Tongue (tissue), 2 donors: Measurements from ENCODE around the gene CCDC34. TPM values are rescaled to one million over a fixed set of nuclear protein-coding genes. Genes with fewer than 3 reads are reported as not detected.

Experiments
- DNase-seq: peaks from one replicate; pipeline ENCODE4 v3.0.0-alpha.2; 2015
- total RNA-seq: library from RNA; depleted of rRNA; stranded (reverse); fragments of >200 nt; gene quantifications from one replicate; pipeline ENCODE4 v1.2.3, GENCODE V29; 2014

Gene CCDC34, protein sequence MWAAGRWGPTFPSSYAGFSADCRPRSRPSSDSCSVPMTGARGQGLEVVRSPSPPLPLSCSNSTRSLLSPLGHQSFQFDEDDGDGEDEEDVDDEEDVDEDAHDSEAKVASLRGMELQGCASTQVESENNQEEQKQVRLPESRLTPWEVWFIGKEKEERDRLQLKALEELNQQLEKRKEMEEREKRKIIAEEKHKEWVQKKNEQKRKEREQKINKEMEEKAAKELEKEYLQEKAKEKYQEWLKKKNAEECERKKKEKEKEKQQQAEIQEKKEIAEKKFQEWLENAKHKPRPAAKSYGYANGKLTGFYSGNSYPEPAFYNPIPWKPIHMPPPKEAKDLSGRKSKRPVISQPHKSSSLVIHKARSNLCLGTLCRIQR
- 16.5 TPM for total RNA-seq

DNA sequence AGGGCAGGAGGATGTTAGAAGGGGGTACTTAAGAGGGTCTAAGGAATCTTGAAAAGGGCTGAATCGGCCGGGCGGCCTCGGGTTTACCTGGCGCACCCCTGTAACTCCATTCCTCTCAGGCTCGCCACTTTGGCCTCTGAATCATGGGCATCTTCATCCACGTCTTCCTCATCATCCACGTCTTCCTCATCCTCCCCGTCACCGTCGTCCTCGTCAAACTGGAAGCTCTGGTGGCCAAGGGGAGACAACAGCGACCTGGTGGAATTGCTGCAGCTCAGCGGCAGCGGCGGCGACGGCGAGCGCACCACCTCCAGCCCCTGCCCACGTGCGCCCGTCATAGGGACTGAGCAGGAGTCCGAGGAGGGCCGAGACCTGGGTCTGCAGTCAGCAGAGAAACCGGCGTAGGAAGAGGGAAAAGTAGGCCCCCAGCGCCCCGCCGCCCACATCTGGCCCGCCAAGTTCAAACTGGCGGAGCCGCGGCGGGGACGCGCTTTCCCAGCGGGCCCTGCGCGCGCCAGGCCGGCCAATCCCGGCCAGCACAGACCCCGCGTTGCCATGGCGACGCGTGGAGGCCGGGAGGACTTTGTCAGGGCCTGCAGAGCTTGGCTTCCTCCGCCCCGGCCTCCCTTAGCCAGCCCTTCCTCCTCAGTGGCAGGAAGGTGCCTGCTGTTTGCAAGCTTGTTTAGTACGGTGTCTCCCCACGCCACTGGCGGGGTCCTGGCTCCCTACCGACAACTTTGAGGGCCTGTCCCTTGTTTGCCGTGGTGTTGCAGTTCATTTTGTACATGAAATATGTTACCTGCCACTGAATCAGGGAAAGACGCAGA, at the start of gene CCDC34:
CCDC34 (minus strand) TSS at position 467 of the 827 bp plus-strand sequence; CDS start at position 446, 21 bp downstream.
- peak; percentile 98 for DNase-seq

- no peak for DNase-seq
Observed at GRCh38 chr11:27412192-27412691, 49.2 kb upstream of the CCDC34 start.

DNA sequence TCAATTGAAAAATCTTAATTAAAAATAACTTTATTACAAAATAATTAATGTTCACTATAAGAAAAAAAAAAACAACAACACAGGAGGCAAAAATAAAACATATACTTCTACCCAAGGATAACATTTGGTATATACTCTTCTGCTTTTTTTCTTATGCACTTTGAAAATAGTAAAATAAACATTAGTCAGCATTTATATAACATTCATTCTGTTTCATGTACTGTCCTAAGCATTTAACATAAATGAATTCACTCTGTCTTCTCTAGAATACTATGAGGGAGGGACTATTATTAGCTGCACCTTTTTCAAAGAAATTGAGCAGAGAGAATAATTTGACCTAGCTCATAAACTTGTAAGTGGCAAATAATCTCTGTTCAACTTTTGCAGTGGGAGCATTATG, 48.3 kb upstream of the CCDC34 start:
- no peak for DNase-seq

GRCh38 chr11:27410272-27410671, 47.3 kb upstream of the CCDC34 start:
- no peak for DNase-seq

- no peak for DNase-seq
Observed at GRCh38 chr11:27409742-27410141, 46.7 kb upstream of the CCDC34 start.

- no peak for DNase-seq
Observed at GRCh38 chr11:27409049-27409448, 46.0 kb upstream of the CCDC34 start.

DNA sequence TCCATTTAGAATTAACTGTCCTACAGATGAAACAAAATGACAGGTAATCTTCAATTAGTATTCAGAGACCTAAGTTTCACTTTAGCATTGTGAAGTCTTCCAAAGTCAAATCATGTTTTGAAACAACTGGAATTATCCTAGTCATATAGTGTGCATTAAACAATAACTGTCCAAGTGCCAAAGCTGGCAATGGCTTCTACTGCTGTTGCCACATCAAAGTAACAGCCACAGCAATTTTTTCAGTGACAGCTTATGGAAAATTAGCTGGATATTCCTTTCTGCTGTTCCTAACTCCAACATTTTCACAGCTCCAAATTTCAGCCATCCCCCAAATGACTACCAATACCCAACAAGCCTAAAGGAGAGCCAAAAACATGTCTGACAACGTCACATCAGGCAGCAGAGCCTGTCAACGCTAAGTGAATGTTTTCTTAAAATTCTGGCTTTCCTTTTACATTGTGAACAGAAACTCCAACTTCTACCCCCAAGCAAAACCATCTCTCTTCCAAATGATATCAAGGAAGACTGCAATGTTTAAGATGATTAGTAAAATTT, 45.3 kb upstream of the CCDC34 start:
- peak; percentile 62 for DNase-seq

DNA sequence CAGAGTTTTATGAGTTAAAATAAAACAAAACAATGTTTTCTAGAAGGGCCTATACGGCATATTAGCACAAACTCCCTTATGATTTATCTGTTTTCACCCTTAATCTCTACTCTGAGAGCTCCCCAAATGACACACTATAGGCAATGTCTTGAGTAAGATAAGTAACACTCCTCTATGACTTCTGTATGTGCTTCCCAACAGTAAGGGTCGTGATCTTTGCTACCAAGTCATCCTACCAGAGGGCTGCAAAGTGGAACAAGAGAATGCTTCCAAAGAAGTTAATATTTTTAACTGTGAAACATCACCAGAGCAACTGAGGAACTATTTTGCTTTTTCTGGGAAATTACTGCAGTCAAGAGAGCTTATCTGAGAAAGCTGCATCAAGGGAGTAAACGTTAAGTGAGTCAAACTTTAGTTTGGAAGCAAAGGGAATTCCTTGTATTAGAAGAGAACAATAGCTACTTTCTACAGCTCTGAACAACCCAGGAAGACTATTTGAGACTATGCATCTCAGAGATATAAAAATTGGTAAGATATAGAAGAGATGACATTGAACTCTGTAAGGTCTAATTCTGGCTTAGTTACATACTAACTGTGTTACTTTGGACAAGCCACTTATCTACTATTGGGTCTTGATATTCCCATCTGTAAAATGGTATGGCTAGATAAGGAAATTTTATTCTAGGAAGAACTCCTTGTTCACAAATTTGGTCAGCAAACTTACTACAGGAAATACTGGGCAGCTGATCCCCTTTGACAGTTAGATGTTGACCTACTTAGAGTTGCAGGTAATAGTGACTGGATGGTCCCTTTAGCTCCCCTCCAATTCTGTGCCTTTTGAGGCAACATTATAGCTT, 43.7 kb upstream of the CCDC34 start:
- no peak for DNase-seq

DNA sequence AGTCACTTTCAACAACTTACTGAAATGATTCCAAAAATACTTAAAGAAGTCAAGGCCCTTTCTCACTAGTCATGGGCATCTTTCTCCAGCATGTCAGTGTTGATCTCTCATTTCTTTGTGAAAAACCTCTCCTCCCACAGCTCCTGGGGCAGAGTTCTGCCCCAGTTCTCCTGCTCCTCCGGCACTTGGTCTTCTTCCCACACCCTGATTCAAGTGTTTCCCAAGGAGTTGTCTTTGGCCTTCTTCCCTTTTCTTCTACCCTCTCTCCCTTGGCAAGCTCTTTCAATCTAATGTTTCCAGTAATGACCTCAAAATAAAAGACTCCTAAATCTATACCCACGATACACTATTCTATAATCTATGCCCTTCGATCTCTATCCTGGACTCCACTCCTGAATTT, 42.1 kb upstream of the CCDC34 start:
- DNase-seq = no peak

DNA sequence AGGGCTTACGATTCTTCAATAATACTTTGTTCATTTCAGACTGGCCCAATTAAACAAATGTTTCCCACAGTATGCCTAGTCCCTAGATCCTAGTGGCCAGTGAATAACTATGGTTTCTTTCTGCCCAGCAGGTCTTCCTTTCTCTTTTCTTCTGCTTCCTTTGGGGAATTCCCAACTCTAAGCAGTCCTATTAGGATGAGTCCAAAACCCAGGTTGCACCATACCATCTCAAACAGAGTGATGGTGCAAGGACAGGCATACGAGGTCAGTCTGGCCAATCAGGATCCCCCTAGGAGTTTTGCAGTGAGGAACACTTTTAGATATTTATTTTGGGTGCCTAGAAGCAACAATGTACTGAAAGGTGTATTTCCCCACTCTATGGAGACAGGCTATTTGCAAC, 41.4 kb upstream of the CCDC34 start:
- DNase-seq = no peak

GRCh38 chr11:27403195-27403594, 40.2 kb upstream of the CCDC34 start:
- no peak for DNase-seq

DNA sequence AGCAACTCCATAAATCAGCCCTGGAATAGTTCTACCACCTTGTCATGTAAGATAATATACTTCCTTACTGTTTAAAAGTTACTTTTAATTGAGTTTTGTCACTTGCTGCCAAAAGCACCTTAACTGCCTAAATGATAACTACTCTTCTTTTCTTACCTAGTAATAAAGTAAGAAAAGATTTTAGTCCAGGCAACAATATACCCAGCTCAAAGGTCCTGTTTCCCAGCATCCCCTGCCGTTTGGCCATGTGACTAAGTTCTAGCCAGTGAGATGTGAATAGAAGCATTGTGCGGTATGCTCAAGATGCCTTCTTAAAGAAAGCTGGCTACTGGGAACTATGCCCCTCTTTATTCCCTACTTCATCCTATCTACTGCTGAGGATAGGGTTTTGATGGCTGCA, 39.4 kb upstream of the CCDC34 start:
- DNase-seq = no peak

- DNase-seq = no peak
Observed at GRCh38 chr11:27401833-27402316, 38.9 kb upstream of the CCDC34 start.

DNA sequence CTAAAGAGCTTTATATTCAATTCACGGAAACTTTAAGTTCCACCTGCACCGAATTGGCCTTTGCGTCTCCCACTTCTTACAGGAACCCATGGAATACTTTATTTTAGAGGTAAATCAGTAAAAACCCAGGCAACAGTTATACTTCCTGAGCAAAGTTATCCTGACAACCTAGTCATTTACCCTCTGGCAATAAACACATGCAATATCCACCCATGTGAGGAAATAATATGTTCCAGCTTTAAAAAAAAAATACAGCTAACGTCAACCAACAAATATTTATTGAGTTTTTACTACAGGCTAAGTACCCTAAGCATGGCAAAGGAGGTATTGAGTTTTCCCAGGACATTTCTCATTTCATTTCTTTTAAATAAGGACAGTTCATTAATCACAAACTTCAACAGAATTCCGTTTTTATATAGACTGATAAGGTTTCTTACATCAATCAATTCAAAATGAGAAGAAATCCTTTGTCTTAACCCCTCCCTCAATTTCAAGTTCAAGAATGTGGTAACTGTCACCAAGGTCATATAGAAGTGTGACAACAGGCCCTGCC, 38.3 kb upstream of the CCDC34 start:
- DNase-seq = no peak

GRCh38 chr11:27398400-27398770, 35.4 kb upstream of the CCDC34 start:
- peak; percentile 84 for DNase-seq

DNA sequence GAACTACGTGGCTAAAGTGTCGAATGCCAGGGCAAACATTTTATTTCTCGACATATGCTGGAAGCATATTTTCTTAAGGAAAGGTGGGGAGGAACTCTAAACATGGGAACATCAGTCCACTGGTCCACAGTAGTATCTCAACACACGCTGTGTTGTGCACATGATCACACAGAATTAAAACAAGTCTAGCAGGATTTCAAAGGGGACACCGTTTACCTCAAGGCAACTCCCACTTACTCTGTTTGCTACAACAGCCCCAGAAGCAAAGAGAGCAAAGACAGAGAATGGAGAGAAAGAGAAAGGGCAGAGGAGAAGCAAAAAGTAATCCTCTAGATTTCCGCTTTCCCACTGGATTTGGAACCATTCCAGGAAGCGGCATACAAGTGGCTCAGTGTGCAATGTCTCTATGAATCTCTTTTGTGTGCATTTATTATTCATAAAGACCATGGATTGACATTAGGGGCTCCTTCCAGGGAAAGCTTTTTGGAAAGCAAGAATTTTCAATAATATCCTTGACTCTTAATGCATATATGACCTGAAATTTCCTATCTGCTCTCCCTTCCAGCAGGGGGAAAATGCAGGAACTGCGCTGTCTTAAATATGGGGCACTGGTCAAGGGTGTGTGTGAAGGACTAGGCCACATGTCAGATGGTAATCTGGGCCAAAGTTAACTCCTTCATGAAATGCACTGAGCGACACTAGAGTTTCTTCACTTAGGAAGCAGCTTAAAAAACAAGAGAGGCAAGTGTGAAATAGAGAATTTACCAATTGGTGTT, 34.8 kb upstream of the CCDC34 start:
- DNase-seq = peak; percentile 76

DNA sequence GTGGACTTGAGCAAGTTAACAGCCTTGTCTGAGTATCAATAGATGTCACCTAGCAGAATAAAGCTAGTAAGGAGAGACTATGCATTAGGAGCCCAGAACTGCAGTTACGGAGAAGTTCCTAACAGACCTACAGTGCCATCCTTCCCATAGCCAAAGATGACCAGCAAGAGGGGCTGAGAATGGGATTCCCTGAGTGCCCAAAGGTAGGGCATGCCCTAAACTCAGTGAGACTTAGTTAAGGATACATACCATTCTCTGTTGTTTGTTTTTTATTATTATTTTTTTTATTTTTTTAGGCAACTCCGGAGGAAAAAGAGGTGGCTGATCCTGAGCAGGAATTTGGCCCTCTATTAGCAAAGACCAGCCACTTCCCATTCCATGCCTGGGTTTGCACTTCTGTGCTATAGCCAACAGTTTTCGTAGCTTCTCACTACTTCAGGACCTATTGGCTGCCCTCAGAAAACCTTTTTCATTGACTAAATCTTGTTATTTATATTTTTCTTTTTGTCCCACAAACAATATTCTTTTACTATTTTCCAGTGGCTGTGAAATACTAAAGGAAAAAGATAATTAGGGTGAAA, 33.3 kb upstream of the CCDC34 start:
- DNase-seq = no peak

DNA sequence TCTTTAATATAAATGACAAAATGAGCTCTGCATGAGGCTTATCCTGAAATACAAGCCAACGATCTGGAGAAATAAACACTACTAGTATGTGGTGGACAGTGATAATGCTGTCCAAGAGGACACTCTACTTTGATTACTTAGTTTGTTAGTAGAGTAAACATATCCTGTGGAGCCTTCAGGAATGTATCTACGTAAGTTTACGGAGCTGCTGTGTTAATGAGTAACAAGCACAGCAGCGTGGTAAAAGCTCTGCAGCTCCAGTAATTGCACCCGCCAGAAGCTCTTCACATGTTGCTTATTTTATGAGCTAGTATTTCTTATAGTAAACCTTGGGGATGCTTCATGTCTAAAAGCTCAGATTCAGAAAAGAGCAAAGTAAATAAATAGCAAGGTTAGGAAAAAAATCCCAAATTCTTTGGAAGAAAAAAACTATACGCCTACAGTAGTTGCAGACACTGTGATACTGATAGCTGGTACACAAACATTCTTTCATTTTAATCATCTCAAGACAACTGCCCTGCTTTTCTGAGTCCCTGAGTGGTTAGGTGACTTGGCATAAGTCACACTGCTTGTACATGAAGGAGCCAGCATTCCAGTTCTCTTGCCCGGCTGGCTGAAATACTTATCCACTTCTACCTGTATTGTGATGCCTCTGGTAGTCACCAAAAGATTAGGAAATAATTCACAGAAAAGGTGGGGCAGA, 32.7 kb upstream of the CCDC34 start:
- DNase-seq = peak; percentile 40

DNA sequence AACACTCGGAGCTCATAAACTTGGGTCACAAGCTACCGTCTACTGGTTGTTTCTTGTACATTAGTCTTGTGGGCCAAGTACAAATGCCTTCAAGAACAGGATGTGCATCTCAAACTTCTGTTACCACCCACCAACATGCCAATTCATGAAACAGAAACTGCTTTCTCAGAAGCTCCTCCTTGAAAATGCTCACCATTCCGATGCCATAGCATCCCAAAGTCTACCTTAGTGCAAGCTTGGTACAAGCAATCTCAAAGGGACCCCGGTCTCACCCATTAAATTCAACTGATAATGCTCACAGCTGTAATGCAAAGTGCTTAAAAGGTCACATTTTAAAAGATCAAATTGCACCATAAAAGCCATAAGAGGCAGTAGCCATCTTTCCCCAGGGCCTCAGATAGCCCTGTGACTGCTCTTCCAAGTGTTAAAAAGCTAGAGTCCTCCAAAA, 31.8 kb upstream of the CCDC34 start:
- no peak for DNase-seq
